NCI-H748 treated with DMSO at 0.1 percent for 48 hours (cell line): ENCODE data around the gene RNF224.

Experiments
- DNase-seq: peaks from one replicate; lab custom pipeline; 2025; lab: John Stamatoyannopoulos, UW

RNF224 gene

DNA sequence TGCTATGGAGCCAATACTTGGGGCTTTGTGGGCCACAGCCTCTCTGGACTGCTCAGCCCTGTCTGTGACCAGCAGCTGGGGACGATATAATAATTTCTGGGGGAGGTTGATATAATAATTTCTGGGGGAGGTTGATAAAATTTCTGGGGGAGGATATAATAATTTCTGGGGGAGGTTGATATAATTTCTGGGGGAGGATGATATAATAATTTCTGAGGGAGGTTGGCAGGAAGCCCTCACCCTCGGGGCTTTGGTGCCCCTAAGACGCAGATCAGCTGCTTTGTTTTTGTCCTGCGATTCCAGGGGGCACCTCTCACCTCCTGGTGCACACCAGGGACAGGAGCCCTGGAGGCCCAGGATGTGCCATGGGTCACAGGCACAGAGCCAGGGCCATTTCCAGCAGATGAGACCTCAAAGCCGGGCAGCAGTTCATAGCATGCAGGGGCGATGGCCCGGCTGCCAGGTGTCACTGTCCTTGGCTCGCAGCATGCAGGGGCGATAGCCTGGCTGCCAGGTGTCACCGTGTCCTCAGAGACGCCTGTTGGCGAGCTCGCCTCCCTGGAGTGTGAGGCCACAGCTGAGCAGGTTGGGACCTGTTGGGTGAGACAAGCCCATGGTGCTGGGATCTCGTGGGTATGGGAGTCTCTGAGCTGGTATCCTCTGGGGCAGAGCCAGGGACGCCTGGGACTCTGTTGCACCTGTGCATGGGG, 46.5 kb downstream of the RNF224 start:
- no peak for DNase-seq

DNA sequence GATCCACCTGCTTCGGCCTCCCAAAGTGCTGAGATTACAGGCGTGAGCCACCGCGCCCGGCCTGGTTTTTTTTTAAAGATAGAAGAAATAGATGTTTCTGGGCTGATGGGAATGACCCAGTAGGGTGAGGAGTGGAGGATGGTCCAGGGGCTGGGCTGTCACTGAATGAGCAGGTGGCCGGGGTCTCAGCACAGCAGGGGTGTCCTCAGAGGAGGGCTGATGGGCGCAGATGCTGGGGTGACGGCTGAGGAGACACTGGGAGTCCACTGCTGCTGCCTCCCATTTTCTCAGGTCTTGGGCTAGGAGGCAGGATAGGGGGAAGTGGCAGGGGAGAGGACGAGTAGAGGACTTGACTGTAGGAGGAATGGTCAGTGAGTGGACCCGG, 47.9 kb downstream of the RNF224 start:
- no peak for DNase-seq

DNA sequence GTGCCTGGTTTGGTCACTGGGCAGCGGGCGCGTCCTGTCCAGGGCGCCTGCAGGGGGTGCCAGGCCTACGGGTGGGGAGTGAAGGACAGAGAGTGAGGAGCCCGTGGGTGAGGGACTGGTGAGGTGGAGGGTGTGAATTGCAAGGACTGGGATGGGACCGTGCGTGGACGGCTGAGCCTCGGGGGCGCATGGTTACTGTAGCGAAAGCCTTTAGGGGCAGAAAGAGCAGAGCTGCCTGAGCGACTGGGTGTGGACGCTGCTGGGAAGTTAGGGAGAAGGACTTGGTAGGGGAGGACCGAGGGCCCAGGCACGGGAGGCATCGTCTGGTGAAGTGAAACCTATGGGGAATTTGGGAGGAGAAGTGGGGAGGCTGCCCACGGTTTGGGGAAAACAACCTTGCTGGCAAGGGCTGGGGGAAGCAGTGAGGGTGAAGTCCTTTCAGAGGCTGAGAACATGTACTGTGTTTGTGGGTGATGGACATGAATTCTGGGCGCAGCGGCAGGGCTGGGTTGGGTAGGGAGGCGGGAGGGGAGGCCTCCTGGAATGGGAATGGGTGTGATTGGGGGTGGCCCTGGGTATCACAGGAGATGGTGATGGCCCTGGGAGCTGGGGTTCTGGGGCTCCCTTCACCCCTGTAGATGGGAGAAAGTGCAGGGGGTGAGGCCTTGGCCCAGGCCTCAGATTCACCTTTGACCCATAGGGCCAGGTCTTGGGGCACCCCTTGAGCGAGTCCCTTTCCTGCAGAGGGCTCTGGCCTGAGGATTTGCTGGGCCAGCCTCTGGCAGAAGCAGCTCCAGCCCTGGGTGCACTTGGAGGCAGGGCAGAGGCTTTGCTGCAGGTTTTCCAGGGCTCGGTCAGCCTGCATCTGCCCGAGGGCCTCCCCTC, 48.5 kb downstream of the RNF224 start:
- no peak for DNase-seq

DNA sequence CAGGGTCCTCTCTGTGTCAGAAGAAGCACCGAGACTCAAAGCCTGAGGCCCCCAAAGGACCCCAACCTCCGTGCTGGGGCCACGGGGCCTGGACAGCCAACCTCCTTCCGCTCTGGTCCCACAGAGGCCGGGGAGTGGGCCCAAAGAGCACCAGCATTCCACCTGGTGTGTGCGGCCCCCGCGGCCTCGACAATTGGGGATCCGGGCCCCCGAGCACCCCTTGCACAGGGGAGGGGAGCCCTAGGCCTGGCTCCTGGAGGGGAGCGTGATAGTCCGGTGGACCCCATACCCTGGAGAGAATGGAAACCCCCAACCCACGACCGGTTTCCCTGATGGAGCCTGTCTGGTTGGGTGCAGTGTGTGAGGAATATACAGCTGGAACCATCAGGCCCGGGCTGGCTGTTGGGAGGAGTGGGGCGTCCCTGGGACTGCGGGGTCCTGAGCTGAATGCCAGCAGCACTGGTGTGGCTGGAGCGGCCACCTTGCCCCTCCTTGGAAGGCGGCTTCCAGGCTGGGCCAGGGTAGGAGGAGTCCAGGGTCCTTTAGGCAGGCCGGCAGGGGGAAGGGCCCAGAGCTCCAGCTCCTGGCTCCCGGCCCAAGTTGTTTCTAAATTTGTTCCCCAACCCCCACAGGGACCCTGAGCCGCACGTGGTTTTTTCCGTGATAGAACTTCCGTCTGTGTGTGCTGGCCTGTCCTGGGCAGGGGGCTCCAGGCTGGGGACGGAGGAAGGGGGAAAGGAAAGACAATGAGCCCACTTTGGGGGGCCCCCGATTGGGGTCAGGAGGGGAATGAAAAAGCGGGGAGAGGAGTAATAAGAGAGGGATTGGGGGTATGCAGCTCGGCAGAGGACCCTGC, 49.4 kb downstream of the RNF224 start:
- no peak for DNase-seq

DNA sequence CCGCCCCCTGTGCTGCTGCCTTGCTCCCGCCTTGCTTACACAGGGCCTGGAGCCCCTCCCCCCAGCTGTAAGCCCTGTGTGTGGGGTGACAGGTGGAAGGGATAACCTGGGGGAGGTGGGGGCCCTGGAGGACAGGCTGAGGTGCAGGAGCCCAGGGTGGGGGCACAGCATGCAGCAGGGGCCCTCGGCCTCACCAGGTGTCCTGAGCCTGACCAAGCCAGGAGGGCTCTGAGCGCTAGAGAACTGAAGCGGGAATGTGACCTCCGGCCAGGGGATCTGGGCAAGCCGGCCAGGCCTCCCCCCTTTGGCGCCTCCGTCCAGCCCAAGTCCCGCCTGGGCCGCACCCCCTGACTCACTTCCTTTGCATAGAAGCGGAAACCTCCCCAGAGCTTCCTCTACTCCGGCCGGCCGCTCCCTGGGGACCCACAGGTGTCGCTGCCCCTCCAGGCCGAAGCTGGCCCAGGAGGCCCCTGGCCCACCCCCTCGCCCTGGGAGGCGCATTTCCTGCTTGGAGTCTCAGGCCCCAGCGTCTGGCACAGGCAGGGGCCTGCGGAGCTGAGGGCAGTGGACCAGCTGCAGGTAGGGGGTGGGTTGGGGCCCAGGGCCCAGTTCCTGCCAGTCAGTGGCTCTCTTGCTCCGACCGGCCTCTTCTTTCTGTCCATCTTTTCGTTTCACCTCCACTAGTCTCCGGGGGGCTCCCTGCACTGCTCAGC, 50.2 kb downstream of the RNF224 start, which contains the start of gene TOR4A:
Gene TOR4A (plus strand): TSS at position 398 of the 713 bp plus-strand sequence. CDS start 964 bp downstream, outside the sequence.
- no peak for DNase-seq

DNA sequence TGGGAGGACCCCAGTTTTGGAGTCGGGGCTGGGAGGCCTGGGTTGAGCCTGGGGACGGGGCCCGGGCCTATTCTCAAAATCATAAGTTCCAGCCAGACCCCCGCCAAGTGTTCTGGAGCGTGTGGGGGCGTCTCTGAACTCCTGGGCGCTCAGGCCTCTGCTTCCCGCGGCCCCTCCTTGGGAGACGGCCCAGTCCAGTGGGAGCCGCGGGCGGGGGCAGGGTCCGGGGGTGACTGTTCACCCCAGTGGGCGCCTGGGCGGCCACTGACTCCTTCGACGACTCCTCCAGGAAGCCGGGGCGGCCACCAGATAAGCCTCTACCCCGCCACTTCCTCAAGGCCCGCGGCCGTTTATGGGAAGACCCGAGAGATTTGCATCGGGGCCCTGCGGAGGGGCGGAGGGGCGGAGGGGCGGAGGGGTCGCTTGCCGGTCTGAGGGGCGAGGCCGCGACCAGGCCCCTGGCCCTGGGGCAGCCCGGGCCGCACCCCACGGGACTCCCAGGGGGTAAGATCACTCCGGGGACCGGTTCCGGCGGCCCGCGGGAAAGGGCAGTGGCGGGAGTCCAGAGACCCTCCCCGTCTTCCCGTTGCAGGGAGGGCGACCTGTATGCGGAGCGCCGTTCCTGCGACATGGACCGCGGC, 50.9 kb downstream of the RNF224 start:
- no peak for DNase-seq
